ENCODE results near the gene HLCS. TPM values are rescaled to one million over a fixed set of nuclear protein-coding genes. Genes with fewer than 3 reads are reported as not detected.

The HLCS gene
- total and polyA plus RNA-seq, 2 donors (not counting 1 experiment from before 2014, with no cell fraction given), result 23.1 to 40.0 TPM

- no peaks in the 10 kb centered on the region for H3K4me1 ChIP-seq (ENCODE audit: control insufficient read depth, extremely low read depth, insufficient read depth, low read length)
- H3K36me3 ChIP-seq (ENCODE audit: control insufficient read depth, insufficient read depth, low read length), result no peaks in the 10 kb centered on the region
- H2AFZ ChIP-seq (ENCODE audit: low read length), result no peak overlapping the region
- no peak overlapping the region for H3K4me3 ChIP-seq (replicated peaks in 1 of 4; ENCODE audit: control extremely low read depth in 1 of 4, insufficient read depth in 1 of 4, low read depth in 3 of 4, low read length in 4 of 4)
- H3K79me2 ChIP-seq (ENCODE audit: control insufficient read depth, insufficient read depth, low read length), result no peaks in the 10 kb centered on the region
- no peaks in the 10 kb centered on the region for H3K27me3 ChIP-seq (ENCODE audit: control insufficient read depth, insufficient read depth, low read length)
- H3K4me2 ChIP-seq (ENCODE audit: extremely low read depth, insufficient read depth, low read length), result no peak overlapping the region
- no peak overlapping the region for H3K9ac ChIP-seq (ENCODE audit: insufficient read depth, low read length)
- no peak overlapping the region for H3K27ac ChIP-seq (ENCODE audit: insufficient read depth, low read length)
- TF ChIP-seq CTCF (conservative IDR thresholded peaks at IDR 0.05 in 1 of 2, IDR thresholded peaks at IDR 0.05 in 1 of 2; ENCODE audit: low read depth in 1 of 2, low read length in 2 of 2) (no peak), EZH2 (IDR thresholded peaks at IDR 0.05; ENCODE audit: low read length, missing control alignments) (no peak)
- no peak for DNase-seq (ENCODE audit: low read depth in 2 of 2)
- no peaks in the 10 kb centered on the region for H4K20me1 ChIP-seq (ENCODE audit: control insufficient read depth, extremely low read depth, insufficient read depth, low read length)
- no peaks in the 10 kb centered on the region for H3K9me3 ChIP-seq (ENCODE audit: control insufficient read depth, insufficient read depth, low read depth, low read length)
These were observed 21.4 kb upstream of the HLCS start for GRCh38 chr21:36987845-36988244.

GRCh38 chr21:36985751-36986594 lies 19.5 kb upstream of the HLCS start:
- Histone ChIP-seq H3K4me2 (ENCODE audit: extremely low read depth, insufficient read depth, low read length) (no peak overlapping the region), H3K27ac (ENCODE audit: insufficient read depth, low read length) (no peak overlapping the region), H3K36me3 (ENCODE audit: control insufficient read depth, insufficient read depth, low read length) (no peaks in the 10 kb centered on the region), H3K4me3 (replicated peaks in 1 of 4; ENCODE audit: control extremely low read depth in 1 of 4, insufficient read depth in 1 of 4, low read depth in 3 of 4, low read length in 4 of 4) (no peak overlapping the region), H3K4me1 (ENCODE audit: control insufficient read depth, extremely low read depth, insufficient read depth, low read length) (no peaks in the 10 kb centered on the region), H3K9ac (ENCODE audit: insufficient read depth, low read length) (no peak overlapping the region), H4K20me1 (ENCODE audit: control insufficient read depth, extremely low read depth, insufficient read depth, low read length) (no peaks in the 10 kb centered on the region), H2AFZ (ENCODE audit: low read length) (no peak overlapping the region), H3K27me3 (ENCODE audit: control insufficient read depth, insufficient read depth, low read length) (no peaks in the 10 kb centered on the region), H3K79me2 (ENCODE audit: control insufficient read depth, insufficient read depth, low read length) (no peaks in the 10 kb centered on the region), H3K9me3 (ENCODE audit: control insufficient read depth, insufficient read depth, low read depth, low read length) (no peaks in the 10 kb centered on the region)
- DNase-seq (ENCODE audit: low read depth in 2 of 2), result no peak
- no peak for TF ChIP-seq CTCF (conservative IDR thresholded peaks at IDR 0.05 in 1 of 2, IDR thresholded peaks at IDR 0.05 in 1 of 2; ENCODE audit: low read depth in 1 of 2, low read length in 2 of 2)
- TF ChIP-seq EZH2 (IDR thresholded peaks at IDR 0.05; ENCODE audit: low read length, missing control alignments), result no peak

- DNase-seq (ENCODE audit: low read depth in 2 of 2), result no peak
- no peak for TF ChIP-seq EZH2 (IDR thresholded peaks at IDR 0.05; ENCODE audit: low read length, missing control alignments)
- no peak overlapping the region for H2AFZ ChIP-seq (ENCODE audit: low read length)
These were observed 15.7 kb upstream of the HLCS start for GRCh38 chr21:36981977-36982700.

More at GRCh38 chr21:36981977-36982700, 15.7 kb upstream of the HLCS start:
- no peaks in the 10 kb centered on the region for H3K27me3 ChIP-seq (ENCODE audit: control insufficient read depth, insufficient read depth, low read length)
- H3K9me3 ChIP-seq (ENCODE audit: control insufficient read depth, insufficient read depth, low read depth, low read length), result no peaks in the 10 kb centered on the region
- no peak overlapping the region for H3K4me3 ChIP-seq (replicated peaks in 1 of 4; ENCODE audit: control extremely low read depth in 1 of 4, insufficient read depth in 1 of 4, low read depth in 3 of 4, low read length in 4 of 4)
- no peaks in the 10 kb centered on the region for H3K79me2 ChIP-seq (ENCODE audit: control insufficient read depth, insufficient read depth, low read length)
- no peaks in the 10 kb centered on the region for H3K36me3 ChIP-seq (ENCODE audit: control insufficient read depth, insufficient read depth, low read length)
- H3K4me2 ChIP-seq (ENCODE audit: extremely low read depth, insufficient read depth, low read length), result no peak overlapping the region
- peaks cover 2% of the 10 kb centered on the region for H3K4me1 ChIP-seq (ENCODE audit: control insufficient read depth, extremely low read depth, insufficient read depth, low read length)
- H3K27ac ChIP-seq (ENCODE audit: insufficient read depth, low read length), result no peak overlapping the region
- no peaks in the 10 kb centered on the region for H4K20me1 ChIP-seq (ENCODE audit: control insufficient read depth, extremely low read depth, insufficient read depth, low read length)
- H3K9ac ChIP-seq (ENCODE audit: insufficient read depth, low read length), result no peak overlapping the region
